ENCODE measurements around the gene LYZL2. TPM values are rescaled to one million over a fixed set of nuclear protein-coding genes. Genes with fewer than 3 reads are reported as not detected.
"Not testable (repeated sequence)": the region's sequence is repeated elsewhere in the genome, so short reads cannot be mapped to it uniquely, and the experiment has no call there.

Gene LYZL2
- total RNA-seq, 1 donor = not detected

GRCh38 chr10:30643557-30644199 is 14.1 kb upstream of the LYZL2 start:
- not testable (repeated sequence) for H3K27me3 ChIP-seq (ENCODE audit: insufficient read depth, low read length); DNase-seq (ENCODE audit: insufficient read length, low spot score, missing footprints); H4K20me1 ChIP-seq (ENCODE audit: insufficient read depth, low read length); H3K79me2 ChIP-seq (ENCODE audit: insufficient read depth, low read length); H3K36me3 ChIP-seq (ENCODE audit: insufficient read depth, low read length); H2AFZ ChIP-seq (ENCODE audit: low read length); H3K4me3 ChIP-seq (ENCODE audit: insufficient read depth, low read length); H3K9me3 ChIP-seq (ENCODE audit: low read depth, low read length)
- H3K4me1 ChIP-seq (ENCODE audit: insufficient read depth, low read length) = peaks cover 34% of the 10 kb centered on the region
- peak overlapping the region; percentile 41 for H3K27ac ChIP-seq (ENCODE audit: low read depth, low read length)
- peak overlapping the region; percentile 39 for H3K4me2 ChIP-seq (ENCODE audit: insufficient read depth, low read length)

- not testable (repeated sequence) for H3K36me3 ChIP-seq (ENCODE audit: insufficient read depth, low read length); H3K4me2 ChIP-seq (ENCODE audit: insufficient read depth, low read length); H4K20me1 ChIP-seq (ENCODE audit: insufficient read depth, low read length); H3K27me3 ChIP-seq (ENCODE audit: insufficient read depth, low read length); H3K9me3 ChIP-seq (ENCODE audit: low read depth, low read length); DNase-seq (ENCODE audit: insufficient read length, low spot score, missing footprints); H2AFZ ChIP-seq (ENCODE audit: low read length); H3K4me3 ChIP-seq (ENCODE audit: insufficient read depth, low read length); H3K79me2 ChIP-seq (ENCODE audit: insufficient read depth, low read length)
- H3K4me1 ChIP-seq (ENCODE audit: insufficient read depth, low read length) = peaks cover 39% of the 10 kb centered on the region
- H3K27ac ChIP-seq (ENCODE audit: low read depth, low read length) = peak overlapping the region; percentile 61
Measured at GRCh38 chr10:30642856-30643255, 13.3 kb upstream of the LYZL2 start.

- no peak overlapping the region for H2AFZ ChIP-seq (ENCODE audit: low read length)
- no peaks in the 10 kb centered on the region for H3K27me3 ChIP-seq (ENCODE audit: insufficient read depth, low read length)
- no peak overlapping the region for H3K4me2 ChIP-seq (ENCODE audit: insufficient read depth, low read length)
- H4K20me1 ChIP-seq (ENCODE audit: insufficient read depth, low read length) = no peaks in the 10 kb centered on the region
- peak; percentile 84 for TF ChIP-seq CTCF (IDR thresholded peaks at IDR 0.05; ENCODE audit: extremely low read depth, low read depth, low read length)
- H3K27ac ChIP-seq (ENCODE audit: low read depth, low read length) = no peak overlapping the region
- peaks cover 50% of the 10 kb centered on the region for H3K4me1 ChIP-seq (ENCODE audit: insufficient read depth, low read length)
- H3K36me3 ChIP-seq (ENCODE audit: insufficient read depth, low read length) = no peaks in the 10 kb centered on the region
- peak; percentile 84 for DNase-seq (ENCODE audit: insufficient read length, low spot score, missing footprints)
- no peaks in the 10 kb centered on the region for H3K9me3 ChIP-seq (ENCODE audit: low read depth, low read length)
- H3K79me2 ChIP-seq (ENCODE audit: insufficient read depth, low read length) = no peaks in the 10 kb centered on the region
- no peak overlapping the region for H3K4me3 ChIP-seq (ENCODE audit: insufficient read depth, low read length)
Measured at GRCh38 chr10:30639946-30640786, 10.6 kb upstream of the LYZL2 start.

GRCh38 chr10:30637881-30638467 is 8.4 kb upstream of the LYZL2 start:
- no peak for TF ChIP-seq CTCF (IDR thresholded peaks at IDR 0.05; ENCODE audit: extremely low read depth, low read depth, low read length)
- H3K9me3 ChIP-seq (ENCODE audit: low read depth, low read length) = no peaks in the 10 kb centered on the region
- no peak overlapping the region for H3K4me3 ChIP-seq (ENCODE audit: insufficient read depth, low read length)
- no peak overlapping the region for H3K4me2 ChIP-seq (ENCODE audit: insufficient read depth, low read length)
- no peak overlapping the region for H3K27ac ChIP-seq (ENCODE audit: low read depth, low read length)
- no peaks in the 10 kb centered on the region for H3K27me3 ChIP-seq (ENCODE audit: insufficient read depth, low read length)
- peaks cover 37% of the 10 kb centered on the region for H3K4me1 ChIP-seq (ENCODE audit: insufficient read depth, low read length)
- H3K79me2 ChIP-seq (ENCODE audit: insufficient read depth, low read length) = no peaks in the 10 kb centered on the region
- no peaks in the 10 kb centered on the region for H4K20me1 ChIP-seq (ENCODE audit: insufficient read depth, low read length)
- peak; percentile 67 for DNase-seq (ENCODE audit: insufficient read length, low spot score, missing footprints)
- no peak overlapping the region for H2AFZ ChIP-seq (ENCODE audit: low read length)
- H3K36me3 ChIP-seq (ENCODE audit: insufficient read depth, low read length) = no peaks in the 10 kb centered on the region

All from osteoblast (primary cell).